HCT116 (cell line): ENCODE data around the gene MAX. TPM values are rescaled to one million over a fixed set of nuclear protein-coding genes. Genes with fewer than 3 reads are reported as not detected.

Source experiments
- ATAC-seq: fragments of 200-7000 bp; cut with Tn5 transposase; 2 replicates; pipeline ENCODE4 v1.9.1; 2020; ENCODE audit warnings: mild to moderate bottlenecking, moderate library complexity
- BruUV-seq: library from RNA; stranded (reverse); fragments of 400-500 nt; replicated peaks from 2 replicates; lab custom pipeline; 2021; lab: Mats Ljungman, UMichigan
- CTCF ChIA-PET: fragments of 300-600 bp; sonication (Branson Sonifier 250); formaldehyde crosslinking; loops from one replicate; lab custom pipeline; 2021; ENCODE audit warnings: antibody characterized with exemption; lab: Charles Lee
- POLR2A ChIA-PET: fragments of 300-600, 350-600 bp; sonication (Branson Sonifier 250); formaldehyde crosslinking; loops from one replicate; lab custom pipeline; 2021; ENCODE audit warnings: antibody characterized with exemption; lab: Charles Lee
- RAD21 ChIA-PET, 2 experiments: fragments of 300-600 bp; sonication (Branson Sonifier 250); formaldehyde crosslinking; loops; one replicate each; lab custom pipeline; 2023; ENCODE audit warnings: low total read pairs in 2 of 2; ENCODE audit not compliant: uncharacterized antibody in 2 of 2, unreplicated experiment in 2 of 2, low non-redundant PET in 1 of 2; lab: Charles Lee
- DNase-seq: peaks from one replicate; pipeline ENCODE4 v3.0.0-alpha.2; 2010; ENCODE audit warnings: low read depth, low spot score
- H2AFZ ChIP-seq: fragments of 200-600 bp; shearing (Covaris generic), sonication (generic); 2 replicates; pipeline ENCODE4 v1.6.1; 2017; ENCODE audit warnings: low read depth, mixed run types, mixed read lengths, antibody characterized with exemption, low read length; ENCODE audit not compliant: poor library complexity, severe bottlenecking
- H3K27ac ChIP-seq: 2 replicates; pipeline ENCODE4 v1.5.1; 2012; ENCODE audit warnings: low read depth, low read length
- H3K27me3 ChIP-seq: fragments of 200-600 bp; sonication (generic); 2 replicates; pipeline ENCODE4 v1.6.1; 2016; ENCODE audit warnings: mixed run types, low read length, mixed read lengths; ENCODE audit not compliant: insufficient read depth
- H3K36me3 ChIP-seq, 2 experiments: fragments of 200-500 bp in 1 of 2; fragments of 200-600 bp in 1 of 2; sonication (Bioruptor generic) in 1 of 2; sonication (generic) in 1 of 2; 2 replicates each; pipeline versions ENCODE4 v1.5.1 to v1.6.1; 2014 to 2016; ENCODE audit warnings: low read length in 2 of 2, inconsistent platforms in 1 of 2, mixed read lengths in 1 of 2, mixed run types in 1 of 2; ENCODE audit not compliant: insufficient read depth in 2 of 2, control insufficient read depth in 1 of 2
- H3K4me1 ChIP-seq, 2 experiments: fragments of 200-600 bp in 1 of 2; sonication (generic) in 1 of 2; 2 replicates each; pipeline versions ENCODE4 v1.5.1 to v1.6.1; 2012 to 2017; ENCODE audit warnings: low read length in 2 of 2, inconsistent platforms in 1 of 2, mild to moderate bottlenecking in 1 of 2, mixed read lengths in 1 of 2, mixed run types in 1 of 2, moderate library complexity in 1 of 2; ENCODE audit not compliant: insufficient read depth in 2 of 2, control insufficient read depth in 1 of 2
- H3K4me2 ChIP-seq: fragments of 200-600 bp; sonication (generic); 2 replicates; pipeline ENCODE4 v1.6.1; 2017; ENCODE audit warnings: mixed run types, low read length, mixed read lengths
- H3K4me3 ChIP-seq, 2 experiments: fragments of 200-600 bp in 1 of 2; sonication (generic) in 1 of 2; replicated peaks in 1 of 2; 2 replicates each; pipeline ENCODE4 v1.5.1; 2011 to 2016; ENCODE audit warnings: low read length in 2 of 2, control low read depth in 1 of 2, low read depth in 1 of 2, mild to moderate bottlenecking in 1 of 2, mixed read lengths in 1 of 2, mixed run types in 1 of 2
- H3K79me2 ChIP-seq: fragments of 200-600 bp; sonication (generic); 2 replicates; pipeline ENCODE4 v1.6.1; 2017; ENCODE audit warnings: mild to moderate bottlenecking, mixed run types, low read length, moderate library complexity, mixed read lengths; ENCODE audit not compliant: insufficient read depth
- H3K9ac ChIP-seq: fragments of 200-600 bp; sonication (generic); 2 replicates; pipeline ENCODE4 v1.6.1; 2016; ENCODE audit warnings: low read length, mixed read lengths
- H3K9me2 ChIP-seq: fragments of 200-600 bp; sonication (generic), shearing (Covaris generic); 2 replicates; pipeline ENCODE4 v1.6.1; 2017; ENCODE audit warnings: mixed run types, mild to moderate bottlenecking, moderate library complexity; ENCODE audit not compliant: insufficient read depth
- H3K9me3 ChIP-seq, 2 experiments: fragments of 200-500 bp in 1 of 2; fragments of 200-600 bp in 1 of 2; sonication (Bioruptor generic) in 1 of 2; sonication (generic) in 1 of 2; 2 replicates each; pipeline ENCODE4 v1.6.1; 2014 to 2017; ENCODE audit warnings: low read length in 2 of 2, mixed read lengths in 2 of 2, inconsistent platforms in 1 of 2, low read depth in 1 of 2, mild to moderate bottlenecking in 1 of 2, mixed run types in 1 of 2, moderate library complexity in 1 of 2; ENCODE audit not compliant: control insufficient read depth in 1 of 2, insufficient read depth in 1 of 2
- H4K20me1 ChIP-seq: fragments of 200-600 bp; sonication (generic), shearing (Covaris generic); 2 replicates; pipeline ENCODE4 v1.6.1; 2017; ENCODE audit warnings: mixed run types, mild to moderate bottlenecking, moderate library complexity; ENCODE audit not compliant: insufficient read depth
- EGR1 ChIP-seq: IDR thresholded peaks from 2 replicates; pipeline ENCODE4 v1.6.1; 2012; ENCODE audit warnings: low read depth
- ELF1 ChIP-seq: IDR thresholded peaks from 2 replicates; pipeline ENCODE4 v1.6.1; 2012; ENCODE audit warnings: low read depth, borderline replicate concordance
- FOSL1 ChIP-seq: IDR thresholded peaks from 2 replicates; pipeline ENCODE4 v1.6.1; 2012; ENCODE audit warnings: low read depth
- JUND ChIP-seq: IDR thresholded peaks from 2 replicates; pipeline ENCODE4 v1.6.1; 2012
- POLR2A ChIP-seq: IDR thresholded peaks from 2 replicates; pipeline ENCODE4 v1.7.0; 2011; ENCODE audit warnings: borderline replicate concordance; ENCODE audit not compliant: insufficient read depth, insufficient read length; ENCODE audit errors: extremely low read depth
- POLR2AphosphoS5 ChIP-seq: IDR thresholded peaks from 2 replicates; pipeline ENCODE4 v1.6.1; 2011; ENCODE audit warnings: mild to moderate bottlenecking, low read depth, low read length, moderate library complexity
- RAD21 ChIP-seq: IDR thresholded peaks from 2 replicates; pipeline ENCODE4 v1.6.1; 2012; ENCODE audit warnings: low read depth, mild to moderate bottlenecking
- SIN3A ChIP-seq: IDR thresholded peaks from 2 replicates; pipeline ENCODE4 v1.6.1; 2012; ENCODE audit warnings: low read depth
- SP1 ChIP-seq: IDR thresholded peaks from 2 replicates; pipeline ENCODE4 v1.6.1; 2012; ENCODE audit warnings: low read depth
- TCF7L2 ChIP-seq: IDR thresholded peaks from 2 replicates; pipeline ENCODE4 v1.7.0; 2011; ENCODE audit warnings: borderline replicate concordance, inconsistent platforms; ENCODE audit not compliant: insufficient read depth, insufficient read length; ENCODE audit errors: extremely low read depth
- ZBTB33 ChIP-seq: IDR thresholded peaks from 2 replicates; pipeline ENCODE4 v1.6.1; 2011; ENCODE audit warnings: mild to moderate bottlenecking, low read length, moderate library complexity; ENCODE audit not compliant: insufficient replicate concordance; ENCODE audit errors: extremely low read depth
- ZFX ChIP-seq: fragments of 450-650 bp; IDR thresholded peaks from 2 replicates; pipeline ENCODE4 v1.6.1; 2017
- ZNF274 ChIP-seq: fragments of 200-500 bp; sonication (Bioruptor generic); IDR thresholded peaks from 2 replicates; pipeline ENCODE4 v1.6.1; 2014; ENCODE audit warnings: mild to moderate bottlenecking, low read depth, low read length, inconsistent platforms
- intact Hi-C: fragments of 100-400 bp; cut with micrococcal nuclease; formaldehyde crosslinking; loops from 2 replicates; pipeline ENCODE4 v1.10.0; 2022
- total RNA-seq: library from RNA; stranded (reverse); gene quantifications from one replicate; pipeline ENCODE4 v1.2.1, GENCODE V29; 2021; ENCODE audit not compliant: unreplicated experiment
- TF ChIP-seq, protein P1 (sequence below): IDR thresholded peaks from 2 replicates; pipeline ENCODE4 v1.6.1; 2012; ENCODE audit warnings: low read depth

Gene MAX
- total RNA-seq, 1 experiment from 2014 or later: 72.6 TPM

GRCh38 chr14:65128096-65128495 is 25.8 kb upstream of the MAX start:
- Histone ChIP-seq H3K9me3 (no peaks in the 10 kb centered on the region), H3K4me3 (no peak overlapping the region), H4K20me1 (no peaks in the 10 kb centered on the region), H3K9ac (no peak overlapping the region), H3K4me1 (peaks cover 2 to 11% of the 10 kb centered on the region in 2 experiments; a peak in 2 of 4 replicates), H3K27ac (no peak overlapping the region), H3K27me3 (no peaks in the 10 kb centered on the region), H3K9me2 (no peaks in the 10 kb centered on the region), H2AFZ (no peak overlapping the region), H3K4me2 (no peak overlapping the region), H3K36me3 (no peaks in the 10 kb centered on the region), H3K79me2 (no peaks in the 10 kb centered on the region)
- no TSS peak for BruUV-seq
- POLR2A ChIA-PET: no interaction called here
- TF ChIP-seq ZNF274: no peak
- TF ChIP-seq ZFX: no peak
- no peak for TF ChIP-seq TCF7L2
- TF ChIP-seq SP1: no peak
- TF ChIP-seq SIN3A: no peak
- TF ChIP-seq ZBTB33: no peak
- no peak for TF ChIP-seq ELF1
- TF ChIP-seq RAD21: no peak
- TF ChIP-seq FOSL1: no peak
- TF ChIP-seq POLR2A: no peak
- no peak for TF ChIP-seq JUND
- TF ChIP-seq, protein P1, sequence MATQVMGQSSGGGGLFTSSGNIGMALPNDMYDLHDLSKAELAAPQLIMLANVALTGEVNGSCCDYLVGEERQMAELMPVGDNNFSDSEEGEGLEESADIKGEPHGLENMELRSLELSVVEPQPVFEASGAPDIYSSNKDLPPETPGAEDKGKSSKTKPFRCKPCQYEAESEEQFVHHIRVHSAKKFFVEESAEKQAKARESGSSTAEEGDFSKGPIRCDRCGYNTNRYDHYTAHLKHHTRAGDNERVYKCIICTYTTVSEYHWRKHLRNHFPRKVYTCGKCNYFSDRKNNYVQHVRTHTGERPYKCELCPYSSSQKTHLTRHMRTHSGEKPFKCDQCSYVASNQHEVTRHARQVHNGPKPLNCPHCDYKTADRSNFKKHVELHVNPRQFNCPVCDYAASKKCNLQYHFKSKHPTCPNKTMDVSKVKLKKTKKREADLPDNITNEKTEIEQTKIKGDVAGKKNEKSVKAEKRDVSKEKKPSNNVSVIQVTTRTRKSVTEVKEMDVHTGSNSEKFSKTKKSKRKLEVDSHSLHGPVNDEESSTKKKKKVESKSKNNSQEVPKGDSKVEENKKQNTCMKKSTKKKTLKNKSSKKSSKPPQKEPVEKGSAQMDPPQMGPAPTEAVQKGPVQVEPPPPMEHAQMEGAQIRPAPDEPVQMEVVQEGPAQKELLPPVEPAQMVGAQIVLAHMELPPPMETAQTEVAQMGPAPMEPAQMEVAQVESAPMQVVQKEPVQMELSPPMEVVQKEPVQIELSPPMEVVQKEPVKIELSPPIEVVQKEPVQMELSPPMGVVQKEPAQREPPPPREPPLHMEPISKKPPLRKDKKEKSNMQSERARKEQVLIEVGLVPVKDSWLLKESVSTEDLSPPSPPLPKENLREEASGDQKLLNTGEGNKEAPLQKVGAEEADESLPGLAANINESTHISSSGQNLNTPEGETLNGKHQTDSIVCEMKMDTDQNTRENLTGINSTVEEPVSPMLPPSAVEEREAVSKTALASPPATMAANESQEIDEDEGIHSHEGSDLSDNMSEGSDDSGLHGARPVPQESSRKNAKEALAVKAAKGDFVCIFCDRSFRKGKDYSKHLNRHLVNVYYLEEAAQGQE: no peak
- no peak for TF ChIP-seq EGR1
- no peak for TF ChIP-seq POLR2AphosphoS5
- intact Hi-C loops: no loop called here
- RAD21 ChIA-PET: no interaction called here
- no peak for DNase-seq
- CTCF ChIA-PET: interaction anchor here (1.0 kb wide), 1 partner anchor 696 kb away, joined by 3 read pairs; no protein-coding TSS in a partner anchor
- no peak for ATAC-seq
